HG02588 (cell line): ENCODE data around the gene SLCO1A2.

ENCODE experiments used
- ATAC-seq: cut with Tn5 transposase; IDR thresholded peaks from one replicate; pipeline ENCODE4 v1.9.1; 2021; ENCODE audit warnings: mild to moderate bottlenecking, moderate library complexity; ENCODE audit not compliant: unreplicated experiment

Gene SLCO1A2

DNA sequence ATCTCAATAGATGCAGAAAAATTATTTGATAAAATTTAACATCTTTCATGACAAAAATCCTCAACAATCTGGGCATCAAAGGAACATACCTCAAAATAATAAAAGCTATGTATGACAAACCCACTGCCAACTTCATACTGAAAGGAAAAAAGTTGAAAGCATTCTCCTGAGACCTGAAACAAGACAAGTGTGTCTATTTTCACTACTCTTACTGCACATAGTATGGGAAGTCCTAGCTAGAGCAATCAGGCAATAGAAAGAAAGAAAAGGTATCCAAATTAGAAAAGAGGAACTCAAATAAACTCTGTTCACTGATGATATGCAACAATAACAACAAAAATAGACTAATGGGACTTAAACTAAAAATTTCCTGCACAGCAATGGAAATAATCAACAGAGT is 113.6 kb downstream of the SLCO1A2 start:
- ATAC-seq, result no peak

DNA sequence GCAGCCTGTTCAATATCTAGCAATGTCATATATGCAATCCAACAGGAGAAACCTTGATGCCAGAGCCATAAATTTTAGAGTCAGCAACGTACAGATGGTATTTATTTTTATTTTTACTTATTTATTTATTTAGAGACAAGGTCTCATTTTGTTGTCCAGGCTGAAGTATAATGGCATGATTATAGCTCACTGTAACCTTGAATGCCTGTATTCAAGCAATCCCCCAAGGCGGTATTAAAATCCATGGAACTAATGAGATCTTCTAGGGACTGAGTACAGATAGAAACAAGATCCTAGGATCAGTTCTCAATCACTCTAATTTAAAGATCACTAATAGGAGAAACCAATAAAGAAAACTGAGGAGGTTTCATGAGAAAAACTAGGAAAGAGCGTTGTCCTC is 114.5 kb downstream of the SLCO1A2 start:
- no peak for ATAC-seq

DNA sequence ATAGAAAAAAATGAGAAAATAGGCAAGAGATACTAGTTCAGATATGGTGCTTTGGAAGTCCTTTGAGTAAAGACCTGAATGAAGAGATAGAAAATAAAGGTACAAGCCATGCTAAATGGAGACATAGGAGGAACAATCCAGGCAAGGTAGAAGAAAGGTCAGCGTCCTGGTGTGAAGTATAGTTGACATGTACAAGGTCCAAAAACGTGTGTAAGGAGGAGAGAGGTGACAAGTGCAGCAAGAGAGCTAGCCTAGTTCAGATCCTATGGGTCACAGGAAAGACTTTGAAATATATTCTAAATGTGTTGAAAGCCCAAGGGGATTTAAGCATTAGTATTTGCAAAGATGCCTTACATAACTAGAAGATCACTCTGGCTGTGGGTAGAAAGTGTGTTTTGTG is 115.5 kb downstream of the SLCO1A2 start:
- no peak for ATAC-seq
